Stimulated activated CD4-positive, alpha-beta T cell treated with anti-CD3 and anti-CD28 coated beads, Interleukin-12 subunit alpha, Interleukin-12 subunit beta, amount 100 ng/mL, for 48 hours (primary cell): Measurements from ENCODE around the gene DOCK4.

Source experiments
- DNase-seq, 3 donors: peaks; one replicate each; pipeline ENCODE4 v3.0.0-alpha.2; 2020; ENCODE audit warnings: low read depth in 2 of 3, low spot score in 1 of 3

DOCK4 gene

GRCh38 chr7:112061051-112061450 is 145.1 kb downstream of the DOCK4 start:
- no peak for DNase-seq

- DNase-seq = no peak
Measured at GRCh38 chr7:112060625-112061024, 145.6 kb downstream of the DOCK4 start.

GRCh38 chr7:112059675-112060074 is 146.5 kb downstream of the DOCK4 start:
- no peak for DNase-seq

GRCh38 chr7:112058686-112059085 is 147.5 kb downstream of the DOCK4 start:
- no peak for DNase-seq

- no peak for DNase-seq
Measured at GRCh38 chr7:112056409-112056808, 149.8 kb downstream of the DOCK4 start.

GRCh38 chr7:112053737-112054069 is 152.5 kb downstream of the DOCK4 start:
- no peak for DNase-seq

GRCh38 chr7:112052993-112053736 is 153.0 kb downstream of the DOCK4 start:
- no peak for DNase-seq

- DNase-seq = no peak
Measured at GRCh38 chr7:112052498-112052897, 153.7 kb downstream of the DOCK4 start.

GRCh38 chr7:112050250-112050881 is 155.8 kb downstream of the DOCK4 start:
- DNase-seq = no peak

- no peak for DNase-seq
Measured at GRCh38 chr7:112049555-112050249, 156.5 kb downstream of the DOCK4 start.

- DNase-seq = no peak
Measured at GRCh38 chr7:112047421-112047820, 158.8 kb downstream of the DOCK4 start.

GRCh38 chr7:112045222-112045621 is 161.0 kb downstream of the DOCK4 start:
- no peak for DNase-seq

GRCh38 chr7:112042631-112043030 is 163.6 kb downstream of the DOCK4 start:
- DNase-seq = no peak

GRCh38 chr7:112038353-112038752 is 167.8 kb downstream of the DOCK4 start:
- no peak for DNase-seq

GRCh38 chr7:112036071-112036470 is 170.1 kb downstream of the DOCK4 start:
- DNase-seq = no peak

GRCh38 chr7:112031689-112032088 is 174.5 kb downstream of the DOCK4 start:
- no peak for DNase-seq

GRCh38 chr7:112025556-112025955 is 180.6 kb downstream of the DOCK4 start:
- DNase-seq = no peak

- no peak for DNase-seq
Measured at GRCh38 chr7:112023786-112024185, 182.4 kb downstream of the DOCK4 start.

GRCh38 chr7:112023282-112023681 is 182.9 kb downstream of the DOCK4 start:
- DNase-seq = no peak

- DNase-seq = no peak
Measured at GRCh38 chr7:112022128-112022527, 184.1 kb downstream of the DOCK4 start.

- DNase-seq = no peak
Measured at GRCh38 chr7:112021379-112022044, 184.7 kb downstream of the DOCK4 start.

GRCh38 chr7:112020800-112021199 is 185.4 kb downstream of the DOCK4 start:
- no peak for DNase-seq
